ENCODE measurements around the gene TEX2.

The TEX2 gene

GRCh38 chr17:64165347-64165746 is 97.7 kb downstream of the TEX2 start:
- DNase-seq (ENCODE audit: insufficient read length, low spot score) (no peak), FAIRE-seq (no peak)

- no peak for FAIRE-seq
- no peak for DNase-seq (ENCODE audit: insufficient read length, low spot score)
These were observed 98.3 kb downstream of the TEX2 start for GRCh38 chr17:64164596-64165285.

GRCh38 chr17:64163468-64163867 is 99.6 kb downstream of the TEX2 start:
- FAIRE-seq: no peak
- DNase-seq (ENCODE audit: insufficient read length, low spot score): no peak

- FAIRE-seq (no peak), DNase-seq (ENCODE audit: insufficient read length, low spot score) (no peak)
These were observed 100.5 kb downstream of the TEX2 start for GRCh38 chr17:64162554-64162953.

GRCh38 chr17:64161380-64162176 is 101.5 kb downstream of the TEX2 start:
- FAIRE-seq (no peak), DNase-seq (ENCODE audit: insufficient read length, low spot score) (no peak)

GRCh38 chr17:64160378-64160777 is 102.7 kb downstream of the TEX2 start:
- FAIRE-seq (no peak), DNase-seq (ENCODE audit: insufficient read length, low spot score) (no peak)

GRCh38 chr17:64158831-64159590 is 104.0 kb downstream of the TEX2 start:
- FAIRE-seq: no peak
- DNase-seq (ENCODE audit: insufficient read length, low spot score): no peak

GRCh38 chr17:64158406-64158805 is 104.7 kb downstream of the TEX2 start:
- FAIRE-seq (no peak), DNase-seq (ENCODE audit: insufficient read length, low spot score) (no peak)

- no peak for DNase-seq (ENCODE audit: insufficient read length, low spot score)
- no peak for FAIRE-seq
These were observed 105.3 kb downstream of the TEX2 start for GRCh38 chr17:64157669-64158180.

- no peak for DNase-seq (ENCODE audit: insufficient read length, low spot score)
These were observed 106.4 kb downstream of the TEX2 start for GRCh38 chr17:64156670-64157069.

GRCh38 chr17:64155751-64156544 is 107.1 kb downstream of the TEX2 start:
- no peak for FAIRE-seq
- DNase-seq (ENCODE audit: insufficient read length, low spot score): no peak

More at GRCh38 chr17:64156670-64157069, 106.4 kb downstream of the TEX2 start:
- no peak for FAIRE-seq

GRCh38 chr17:64155129-64155528 is 107.9 kb downstream of the TEX2 start:
- FAIRE-seq (no peak), DNase-seq (ENCODE audit: insufficient read length, low spot score) (no peak)

GRCh38 chr17:64154717-64155116 is 108.3 kb downstream of the TEX2 start:
- FAIRE-seq: no peak

GRCh38 chr17:64154313-64154695 is 108.8 kb downstream of the TEX2 start:
- FAIRE-seq: no peak
- DNase-seq (ENCODE audit: insufficient read length, low spot score): no peak

More at GRCh38 chr17:64154717-64155116, 108.3 kb downstream of the TEX2 start:
- DNase-seq (ENCODE audit: insufficient read length, low spot score): no peak

GRCh38 chr17:64153565-64154312 is 109.3 kb downstream of the TEX2 start:
- FAIRE-seq (no peak), DNase-seq (ENCODE audit: insufficient read length, low spot score) (no peak)

- DNase-seq (ENCODE audit: insufficient read length, low spot score): no peak
- no peak for FAIRE-seq
These were observed 110.5 kb downstream of the TEX2 start for GRCh38 chr17:64152428-64153125.

- DNase-seq (ENCODE audit: insufficient read length, low spot score) (no peak), FAIRE-seq (no peak)
These were observed 112.1 kb downstream of the TEX2 start for GRCh38 chr17:64151016-64151368.

- FAIRE-seq: no peak
- DNase-seq (ENCODE audit: insufficient read length, low spot score): no peak
These were observed 112.6 kb downstream of the TEX2 start for GRCh38 chr17:64150237-64151015.

Data from GM19239 (cell line).